ENCODE results near the gene GOLT1A.

DNA sequence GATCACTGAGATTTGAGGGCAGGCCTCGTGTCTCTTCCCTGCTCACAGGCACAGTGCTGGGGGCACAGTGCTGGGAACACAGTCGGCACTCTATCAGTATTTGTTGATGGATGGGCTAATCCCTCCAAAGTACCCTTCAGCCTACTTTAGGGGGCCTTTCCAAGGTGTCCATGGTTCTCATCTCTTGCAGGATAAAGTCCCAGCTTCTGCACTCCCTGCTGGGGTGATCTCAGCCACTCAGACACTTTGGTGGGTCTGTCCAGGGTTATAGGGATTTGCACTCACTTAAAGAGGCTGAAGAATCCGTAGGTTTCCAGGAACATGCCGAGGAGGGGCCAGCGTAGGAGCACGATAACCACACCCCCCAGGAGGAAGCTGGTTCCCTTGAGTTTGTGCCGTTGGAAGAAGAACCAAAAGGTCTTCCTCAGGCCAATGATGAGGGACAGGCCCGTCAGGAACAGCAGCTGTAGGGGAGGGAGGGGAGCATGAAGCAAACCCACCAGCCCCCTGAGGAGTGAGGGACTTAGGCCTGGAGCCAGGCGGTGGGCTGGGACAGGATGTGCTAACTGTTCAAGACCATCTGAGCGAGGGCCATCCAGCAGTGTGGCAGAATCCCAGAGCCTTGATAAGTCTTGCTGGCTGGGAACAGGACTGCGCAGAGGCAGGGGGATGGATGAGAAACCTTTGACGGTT lies 12.3 kb downstream of the GOLT1A start:
- TF ChIP-seq, protein P1, sequence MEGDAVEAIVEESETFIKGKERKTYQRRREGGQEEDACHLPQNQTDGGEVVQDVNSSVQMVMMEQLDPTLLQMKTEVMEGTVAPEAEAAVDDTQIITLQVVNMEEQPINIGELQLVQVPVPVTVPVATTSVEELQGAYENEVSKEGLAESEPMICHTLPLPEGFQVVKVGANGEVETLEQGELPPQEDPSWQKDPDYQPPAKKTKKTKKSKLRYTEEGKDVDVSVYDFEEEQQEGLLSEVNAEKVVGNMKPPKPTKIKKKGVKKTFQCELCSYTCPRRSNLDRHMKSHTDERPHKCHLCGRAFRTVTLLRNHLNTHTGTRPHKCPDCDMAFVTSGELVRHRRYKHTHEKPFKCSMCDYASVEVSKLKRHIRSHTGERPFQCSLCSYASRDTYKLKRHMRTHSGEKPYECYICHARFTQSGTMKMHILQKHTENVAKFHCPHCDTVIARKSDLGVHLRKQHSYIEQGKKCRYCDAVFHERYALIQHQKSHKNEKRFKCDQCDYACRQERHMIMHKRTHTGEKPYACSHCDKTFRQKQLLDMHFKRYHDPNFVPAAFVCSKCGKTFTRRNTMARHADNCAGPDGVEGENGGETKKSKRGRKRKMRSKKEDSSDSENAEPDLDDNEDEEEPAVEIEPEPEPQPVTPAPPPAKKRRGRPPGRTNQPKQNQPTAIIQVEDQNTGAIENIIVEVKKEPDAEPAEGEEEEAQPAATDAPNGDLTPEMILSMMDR (IDR thresholded peaks at IDR 0.05) = no peak
- no peak for TF ChIP-seq POLR2AphosphoS5 (IDR thresholded peaks at IDR 0.05; ENCODE audit: low read depth, low read length)
- TF ChIP-seq, protein P2, sequence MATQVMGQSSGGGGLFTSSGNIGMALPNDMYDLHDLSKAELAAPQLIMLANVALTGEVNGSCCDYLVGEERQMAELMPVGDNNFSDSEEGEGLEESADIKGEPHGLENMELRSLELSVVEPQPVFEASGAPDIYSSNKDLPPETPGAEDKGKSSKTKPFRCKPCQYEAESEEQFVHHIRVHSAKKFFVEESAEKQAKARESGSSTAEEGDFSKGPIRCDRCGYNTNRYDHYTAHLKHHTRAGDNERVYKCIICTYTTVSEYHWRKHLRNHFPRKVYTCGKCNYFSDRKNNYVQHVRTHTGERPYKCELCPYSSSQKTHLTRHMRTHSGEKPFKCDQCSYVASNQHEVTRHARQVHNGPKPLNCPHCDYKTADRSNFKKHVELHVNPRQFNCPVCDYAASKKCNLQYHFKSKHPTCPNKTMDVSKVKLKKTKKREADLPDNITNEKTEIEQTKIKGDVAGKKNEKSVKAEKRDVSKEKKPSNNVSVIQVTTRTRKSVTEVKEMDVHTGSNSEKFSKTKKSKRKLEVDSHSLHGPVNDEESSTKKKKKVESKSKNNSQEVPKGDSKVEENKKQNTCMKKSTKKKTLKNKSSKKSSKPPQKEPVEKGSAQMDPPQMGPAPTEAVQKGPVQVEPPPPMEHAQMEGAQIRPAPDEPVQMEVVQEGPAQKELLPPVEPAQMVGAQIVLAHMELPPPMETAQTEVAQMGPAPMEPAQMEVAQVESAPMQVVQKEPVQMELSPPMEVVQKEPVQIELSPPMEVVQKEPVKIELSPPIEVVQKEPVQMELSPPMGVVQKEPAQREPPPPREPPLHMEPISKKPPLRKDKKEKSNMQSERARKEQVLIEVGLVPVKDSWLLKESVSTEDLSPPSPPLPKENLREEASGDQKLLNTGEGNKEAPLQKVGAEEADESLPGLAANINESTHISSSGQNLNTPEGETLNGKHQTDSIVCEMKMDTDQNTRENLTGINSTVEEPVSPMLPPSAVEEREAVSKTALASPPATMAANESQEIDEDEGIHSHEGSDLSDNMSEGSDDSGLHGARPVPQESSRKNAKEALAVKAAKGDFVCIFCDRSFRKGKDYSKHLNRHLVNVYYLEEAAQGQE (IDR thresholded peaks at IDR 0.05; ENCODE audit: insufficient read depth in 1 of 2, low read depth in 2 of 2, low read length in 1 of 2) = no peak
